Eye (tissue), 1 donor: ENCODE measurements around the gene TMEM198.
A peak's percentile ranks its signal among the peaks of the same experiment; 100 is the strongest.

Experiments
- DNase-seq: peaks from one replicate; pipeline ENCODE4 v3.0.0-alpha.2; 2015

The TMEM198 gene

GRCh38 chr2:219563271-219563928 lies 19.6 kb downstream of the TMEM198 start:
- DNase-seq: no peak

GRCh38 chr2:219565130-219566080 lies 21.6 kb downstream of the TMEM198 start:
- DNase-seq: no peak

- DNase-seq: no peak
Measured at GRCh38 chr2:219566640-219567039, 22.8 kb downstream of the TMEM198 start.

- DNase-seq: no peak
Measured at GRCh38 chr2:219567131-219567530, 23.3 kb downstream of the TMEM198 start.

GRCh38 chr2:219567791-219568361 lies 24.0 kb downstream of the TMEM198 start:
- no peak for DNase-seq

GRCh38 chr2:219569041-219569440 lies 25.2 kb downstream of the TMEM198 start:
- DNase-seq: peak; percentile 35

- peak; percentile 27 for DNase-seq
Measured at GRCh38 chr2:219569635-219570034, 25.8 kb downstream of the TMEM198 start.

- peak; percentile 75 for DNase-seq
Measured at GRCh38 chr2:219570194-219570923, 26.5 kb downstream of the TMEM198 start.

GRCh38 chr2:219570924-219571310 lies 27.1 kb downstream of the TMEM198 start:
- DNase-seq: peak; percentile 65

- DNase-seq: peak; percentile 93
Measured at GRCh38 chr2:219571311-219572236, 27.7 kb downstream of the TMEM198 start, which contains the start of gene OBSL1. TSS of gene OBSL1 (minus strand) at chr2:219571539. CDS start at chr2:219571232, 307 bp downstream.

- no peak for DNase-seq
Measured at GRCh38 chr2:219572237-219573001, 28.6 kb downstream of the TMEM198 start, which contains the start of gene INHA. TSS of gene INHA (plus strand) at chr2:219572310. CDS start at chr2:219572375, 65 bp downstream.

- DNase-seq: no peak
Measured at GRCh38 chr2:219573166-219573565, 29.3 kb downstream of the TMEM198 start.

- no peak for DNase-seq
Measured at GRCh38 chr2:219574484-219575311, 30.9 kb downstream of the TMEM198 start.

- peak; percentile 24 for DNase-seq
Measured at GRCh38 chr2:219575566-219576504, 32.0 kb downstream of the TMEM198 start.

- DNase-seq: peak; percentile 86
Measured at GRCh38 chr2:219576505-219577388, 32.9 kb downstream of the TMEM198 start.

GRCh38 chr2:219578811-219579613 lies 35.2 kb downstream of the TMEM198 start:
- DNase-seq: no peak

- no peak for DNase-seq
Measured at GRCh38 chr2:219581346-219581745, 37.5 kb downstream of the TMEM198 start.
